HG03066 (cell line): ENCODE measurements around the gene CFAP58.
A peak's percentile ranks its signal among the peaks of the same experiment; 100 is the strongest.

Source experiments
- ATAC-seq: cut with Tn5 transposase; IDR thresholded peaks from one replicate; pipeline ENCODE4 v1.9.1; 2021; ENCODE audit warnings: low read depth; ENCODE audit not compliant: unreplicated experiment

CFAP58 gene

GRCh38 chr10:104359811-104360210 lies 6.2 kb downstream of the CFAP58 start:
- no peak for ATAC-seq

DNA sequence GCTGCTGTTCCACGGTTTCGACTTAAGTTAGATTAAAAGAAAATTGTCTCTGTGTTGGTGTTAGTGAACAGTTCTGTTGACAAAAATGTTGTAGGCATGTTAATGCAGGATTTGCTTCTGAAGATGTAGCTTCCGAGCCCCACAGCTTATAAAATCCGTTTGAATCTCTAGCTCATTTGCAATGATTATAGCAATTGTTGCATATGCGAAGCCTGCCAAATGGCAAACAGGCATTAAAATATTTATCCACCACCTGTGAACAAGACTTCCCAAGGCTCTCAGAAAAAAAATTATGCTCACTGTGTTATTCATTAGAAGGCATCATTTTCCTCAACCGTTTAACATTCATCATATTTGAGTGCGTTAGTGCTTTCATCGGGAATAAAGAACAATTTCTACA lies 14.3 kb downstream of the CFAP58 start:
- no peak for ATAC-seq

DNA sequence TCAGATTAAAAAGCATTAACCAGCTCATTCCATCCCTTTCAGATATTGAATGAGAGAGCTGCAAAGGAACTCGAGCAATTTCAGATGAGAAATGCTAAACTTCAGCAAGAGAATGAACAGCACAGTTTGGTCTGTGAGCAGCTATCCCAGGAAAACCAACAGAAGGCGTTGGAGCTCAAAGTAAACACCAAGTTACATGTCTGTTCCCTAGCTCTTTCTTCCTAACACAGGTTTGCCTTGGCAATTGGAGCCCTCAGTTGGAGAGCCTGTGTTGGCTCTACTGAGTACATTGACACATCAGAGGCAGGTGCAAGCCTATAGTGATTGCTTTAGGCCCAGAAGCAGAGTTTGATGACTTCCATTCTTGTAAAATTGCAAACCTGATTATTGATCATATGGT lies 14.7 kb downstream of the CFAP58 start:
- no peak for ATAC-seq

GRCh38 chr10:104371753-104372152 lies 18.1 kb downstream of the CFAP58 start:
- no peak for ATAC-seq

DNA sequence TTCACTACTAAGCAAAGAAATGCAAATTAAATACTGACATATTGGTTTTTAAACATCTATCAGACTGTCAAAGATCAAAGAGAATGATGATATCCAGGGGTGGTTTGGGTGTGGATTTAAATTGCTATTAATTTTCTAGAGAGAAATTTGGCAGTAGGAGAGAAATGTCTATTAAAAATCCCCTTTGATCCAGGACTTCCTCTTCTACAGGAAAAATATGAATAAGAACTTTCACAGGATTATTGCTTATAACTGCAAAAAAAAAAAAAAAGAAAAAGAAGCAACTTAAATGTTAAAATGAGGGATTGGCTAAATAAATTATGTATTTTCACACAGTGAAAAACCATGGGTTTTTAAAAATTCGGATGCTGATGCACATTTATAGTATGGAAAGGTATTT lies 21.0 kb downstream of the CFAP58 start:
- ATAC-seq = no peak

DNA sequence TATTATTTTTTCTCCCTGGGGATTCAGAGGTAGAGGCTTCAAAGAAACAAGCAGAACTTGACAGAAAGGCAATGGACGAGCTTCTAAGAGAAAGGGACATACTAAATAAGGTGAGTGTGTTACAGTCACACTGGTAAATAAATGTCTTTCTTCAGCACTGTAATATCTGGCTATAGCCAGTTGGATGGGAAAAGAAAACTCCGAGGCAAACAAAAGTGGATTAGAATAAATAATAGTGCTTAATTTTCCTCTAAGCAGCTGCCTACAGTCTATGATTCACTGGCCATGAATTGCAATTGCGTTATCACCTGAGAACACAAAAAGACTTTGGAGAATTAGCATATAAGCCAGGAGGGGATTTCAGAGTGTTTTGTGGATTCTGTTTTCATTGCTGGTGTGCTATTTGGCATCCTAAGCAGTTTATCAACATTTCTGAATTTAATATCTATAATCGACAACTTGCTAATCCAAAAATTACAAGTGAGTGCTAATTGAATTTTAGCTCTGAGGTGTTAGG lies 23.2 kb downstream of the CFAP58 start:
- ATAC-seq = no peak

- no peak for ATAC-seq
These were observed 26.7 kb downstream of the CFAP58 start for GRCh38 chr10:104380336-104380735.

DNA sequence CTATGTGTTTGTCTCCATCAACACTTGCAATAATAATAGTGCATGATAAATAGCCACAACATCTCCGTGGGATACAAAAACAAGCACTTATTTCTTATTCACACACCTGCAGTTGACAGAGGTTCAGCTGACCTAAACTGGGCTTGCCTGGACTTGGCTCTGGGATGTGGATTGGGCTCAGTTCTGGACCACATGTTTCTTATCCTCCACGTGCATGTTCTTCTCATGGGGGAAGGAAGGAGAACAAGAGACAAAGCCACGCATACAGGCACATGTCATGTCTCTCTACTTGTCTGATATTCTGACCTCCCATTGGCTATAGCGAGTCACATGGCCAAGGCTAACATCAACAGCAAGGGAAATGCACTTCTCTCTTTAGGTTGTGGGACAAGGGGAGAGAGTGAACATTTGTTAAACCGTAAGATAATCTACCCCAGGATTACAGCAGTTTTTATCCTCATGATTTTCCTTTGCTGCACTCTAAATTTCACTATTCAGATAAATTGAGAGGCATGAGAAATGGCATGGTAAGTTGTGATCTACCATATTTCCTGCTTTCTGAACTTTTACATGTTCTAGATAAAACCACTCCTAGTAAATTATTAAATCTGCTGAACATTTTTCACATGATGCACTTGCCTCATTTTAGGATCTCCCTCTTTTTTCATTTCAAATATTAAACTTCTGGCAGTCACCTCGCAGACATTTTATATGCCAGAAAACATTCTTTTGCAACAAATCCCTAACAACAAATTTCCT lies 33.7 kb downstream of the CFAP58 start:
- ATAC-seq = peak; percentile 44

- no peak for ATAC-seq
These were observed 35.2 kb downstream of the CFAP58 start for GRCh38 chr10:104388830-104389229.

GRCh38 chr10:104391150-104391968 lies 37.7 kb downstream of the CFAP58 start:
- ATAC-seq = no peak

- ATAC-seq = no peak
These were observed 38.3 kb downstream of the CFAP58 start for GRCh38 chr10:104391969-104392296.

DNA sequence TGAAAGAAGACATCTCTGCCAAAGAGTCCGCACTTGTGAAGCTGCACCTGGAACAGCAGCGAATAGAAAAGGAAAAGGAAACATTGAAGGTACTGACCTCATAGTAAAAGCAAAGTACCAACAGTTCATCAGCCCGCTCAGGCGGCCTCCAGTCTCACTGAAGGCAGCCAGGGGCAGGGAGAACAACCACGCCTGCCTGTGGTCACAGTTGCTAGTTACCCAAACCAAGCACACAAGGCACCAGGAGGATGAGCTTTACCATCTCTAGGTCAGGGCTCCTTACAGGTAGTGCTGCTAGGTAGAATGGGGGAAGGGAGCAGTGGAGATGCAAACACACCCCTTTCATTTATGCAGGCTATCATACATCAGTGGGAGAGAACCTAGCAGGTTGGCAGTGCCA lies 39.8 kb downstream of the CFAP58 start:
- ATAC-seq = no peak

DNA sequence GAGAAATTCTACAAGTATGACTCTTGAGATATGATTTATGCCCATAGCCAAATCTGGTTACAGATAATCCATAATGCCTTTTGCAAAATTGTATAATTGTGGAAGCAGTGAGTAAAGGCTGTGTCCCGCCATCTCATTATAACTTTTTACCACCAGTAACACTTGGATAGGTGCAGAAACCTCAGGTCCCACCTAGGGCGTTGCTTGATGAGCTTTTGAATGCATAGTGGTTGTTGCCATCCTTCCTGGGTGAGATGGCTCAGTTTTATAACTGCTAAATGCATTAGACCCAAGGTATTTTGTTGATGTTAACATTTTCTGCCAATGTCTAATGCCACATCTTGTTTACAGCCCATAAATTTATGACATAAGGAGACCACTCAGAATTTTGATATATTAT lies 42.9 kb downstream of the CFAP58 start:
- no peak for ATAC-seq

DNA sequence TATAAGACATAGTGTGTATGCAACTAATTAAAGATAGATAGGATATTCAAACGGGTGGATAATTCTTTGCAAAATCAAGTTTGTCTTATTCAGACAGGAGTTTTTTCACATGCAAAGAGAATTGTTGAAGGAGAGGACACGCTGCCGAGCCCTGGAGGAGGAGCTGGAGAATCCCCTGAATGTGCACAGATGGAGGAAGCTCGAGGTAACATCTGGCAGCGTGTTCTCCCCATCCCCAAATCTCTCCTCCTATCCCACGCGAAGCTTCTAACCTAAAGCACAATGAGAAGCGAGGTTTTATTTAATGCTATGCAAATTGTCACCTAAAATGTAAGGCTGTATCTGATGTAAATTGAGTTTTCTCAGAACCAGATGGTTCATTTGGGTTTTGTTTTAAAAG lies 50.0 kb downstream of the CFAP58 start:
- no peak for ATAC-seq

DNA sequence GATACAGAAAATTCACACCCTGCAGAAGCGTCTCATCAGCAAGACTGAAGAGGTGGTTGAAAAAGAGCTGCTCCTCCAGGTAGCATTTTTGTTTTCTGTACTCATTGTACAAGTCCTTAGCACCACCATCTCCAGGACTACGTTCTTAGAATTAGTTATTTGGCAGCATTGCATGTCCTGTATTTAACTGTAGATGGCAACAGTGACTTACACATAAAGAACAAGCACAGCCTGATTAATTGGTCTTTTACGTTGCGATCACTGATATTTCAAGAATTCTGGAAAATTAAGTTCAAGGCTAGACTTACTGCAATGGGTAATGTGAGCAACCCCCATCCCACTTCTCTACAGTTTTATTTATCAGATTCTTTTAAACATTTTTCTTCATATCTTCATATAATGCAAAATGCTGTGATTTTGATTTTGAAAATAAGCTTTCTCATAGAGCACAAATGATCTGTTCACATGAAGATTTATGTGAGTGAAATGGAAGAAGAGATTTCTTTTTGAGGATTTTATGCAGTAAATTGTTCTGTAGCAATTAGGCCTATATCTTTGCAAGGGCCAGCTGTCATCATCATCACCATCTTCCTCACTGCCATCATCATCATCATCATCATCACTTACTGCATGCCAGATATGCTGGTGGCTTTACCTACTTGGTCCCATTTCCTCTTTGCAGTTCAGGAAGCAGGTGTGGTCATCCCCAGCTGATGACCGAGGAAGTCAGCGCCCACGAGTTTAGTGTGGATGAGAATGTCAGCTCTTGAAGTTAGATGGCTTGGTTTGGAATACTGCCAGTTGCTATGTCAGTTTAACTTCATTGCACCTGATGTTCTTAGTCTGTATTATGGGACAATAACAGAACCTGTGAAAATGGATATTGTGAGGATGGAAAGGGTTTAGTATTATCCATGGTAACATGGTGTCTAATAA lies 53.4 kb downstream of the CFAP58 start:
- no peak for ATAC-seq

DNA sequence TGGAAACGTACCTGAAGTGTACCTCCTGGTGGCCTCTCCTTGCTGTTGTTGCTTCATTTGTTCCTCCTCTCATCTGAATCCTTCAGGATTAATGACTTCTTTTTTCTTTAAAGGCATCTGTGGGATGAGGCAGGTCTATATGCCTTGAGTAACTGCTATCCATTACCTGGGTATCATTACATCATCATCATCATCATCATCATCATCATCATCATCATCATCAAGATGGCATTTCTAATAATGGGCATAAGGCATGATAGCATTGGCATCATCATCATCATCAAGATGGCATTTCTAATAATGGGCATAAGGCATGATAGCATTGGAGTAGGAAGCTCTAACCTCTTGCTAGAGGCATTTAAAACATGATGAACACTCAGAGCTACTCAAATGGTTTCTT lies 59.9 kb downstream of the CFAP58 start:
- no peak for ATAC-seq

- ATAC-seq = no peak
These were observed 62.0 kb downstream of the CFAP58 start for GRCh38 chr10:104415526-104416165.

DNA sequence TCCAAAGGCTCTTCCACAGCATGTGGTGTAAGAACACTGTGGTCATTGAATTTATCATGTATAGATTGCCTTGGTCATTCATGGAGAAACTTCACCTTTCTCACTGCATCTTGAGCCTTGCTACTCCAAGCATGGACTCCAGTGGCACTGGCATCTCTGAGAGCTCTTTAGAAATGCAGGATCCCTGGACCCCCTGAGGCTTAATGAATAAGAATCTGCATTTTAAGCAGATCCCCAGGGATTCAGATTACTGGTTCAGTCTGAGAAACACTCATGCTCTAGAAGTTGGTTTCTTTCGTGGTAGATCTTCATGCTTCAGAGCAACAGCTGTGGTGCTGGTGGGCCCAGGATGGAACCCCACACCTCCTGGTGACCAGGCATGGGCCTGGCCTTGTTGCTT lies 63.2 kb downstream of the CFAP58 start:
- no peak for ATAC-seq

- no peak for ATAC-seq
These were observed 64.1 kb downstream of the CFAP58 start for GRCh38 chr10:104417637-104418292.

DNA sequence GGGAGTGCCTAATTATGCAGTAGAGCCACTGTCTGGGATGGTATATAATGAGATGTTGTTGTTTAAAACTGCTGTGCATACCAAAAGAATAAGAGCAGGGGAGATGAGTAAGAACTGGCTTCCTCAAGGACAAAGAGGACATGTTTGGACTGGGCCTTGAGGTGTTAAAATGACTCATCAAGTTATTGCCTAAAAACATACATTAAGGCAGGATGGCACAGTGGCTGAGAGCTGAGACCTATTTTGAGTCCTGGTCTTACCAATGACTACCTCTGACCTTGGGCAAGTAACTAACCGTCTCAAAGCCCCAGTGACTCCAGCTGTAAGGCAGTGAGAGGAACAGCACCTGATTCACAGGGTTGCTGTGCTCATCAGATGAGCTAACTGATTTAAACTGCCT lies 71.1 kb downstream of the CFAP58 start:
- peak; percentile 93 for ATAC-seq
